Stimulated activated CD8-positive, alpha-beta memory T cell treated with anti-CD3 and anti-CD28 coated beads, Interleukin-2, amount 100 ng/mL, for 48 hours (primary cell): Measurements from ENCODE around the gene CCR8.
"Not testable (repeated sequence)": the region's sequence is repeated elsewhere in the genome, so short reads cannot be mapped to it uniquely, and the experiment has no call there.

Experiments
- DNase-seq, 2 donors: peaks; one replicate each; pipeline ENCODE4 v3.0.0-alpha.2; 2020; ENCODE audit warnings: low read depth in 2 of 2

The CCR8 gene

GRCh38 chr3:39349080-39349479 is 19.6 kb downstream of the CCR8 start:
- no peak for DNase-seq

- DNase-seq = no peak
These were observed 21.2 kb downstream of the CCR8 start for GRCh38 chr3:39350714-39351113.

GRCh38 chr3:39351134-39351533 is 21.6 kb downstream of the CCR8 start:
- not testable (repeated sequence) for DNase-seq

- not testable (repeated sequence) for DNase-seq
These were observed 23.8 kb downstream of the CCR8 start for GRCh38 chr3:39353168-39353927.

- no peak for DNase-seq
These were observed 28.8 kb downstream of the CCR8 start for GRCh38 chr3:39358333-39358732.

GRCh38 chr3:39361252-39361927 is 31.9 kb downstream of the CCR8 start:
- peak; percentile 30 to 34 for DNase-seq

GRCh38 chr3:39362192-39362591 is 32.7 kb downstream of the CCR8 start:
- DNase-seq = no peak

- no peak for DNase-seq
These were observed 33.3 kb downstream of the CCR8 start for GRCh38 chr3:39362812-39363211.

- not testable (repeated sequence) for DNase-seq
These were observed 40.9 kb downstream of the CCR8 start for GRCh38 chr3:39370450-39370849.

GRCh38 chr3:39372833-39373232 is 43.3 kb downstream of the CCR8 start:
- DNase-seq = no peak

- DNase-seq = no peak
These were observed 47.6 kb downstream of the CCR8 start for GRCh38 chr3:39376959-39377634.

- peak in 1 of 2 donors; percentile 39 for DNase-seq
These were observed 48.6 kb downstream of the CCR8 start for GRCh38 chr3:39378088-39378487.

- DNase-seq = no peak
These were observed 49.7 kb downstream of the CCR8 start for GRCh38 chr3:39378957-39379777.

GRCh38 chr3:39379778-39380155 is 50.3 kb downstream of the CCR8 start:
- DNase-seq = no peak

GRCh38 chr3:39381432-39381831 is 51.9 kb downstream of the CCR8 start:
- DNase-seq = no peak
